K562 (cell line): Measurements from ENCODE around the gene NARF. TPM values are rescaled to one million over a fixed set of nuclear protein-coding genes. Genes with fewer than 3 reads are reported as not detected.

Experiments used
- ATAC-seq: fragments of 200-7000 bp; cut with Tn5 transposase; 3 replicates; pipeline ENCODE4 v1.9.1; 2020; ENCODE audit warnings: moderate library complexity
- BruUV-seq: library from RNA; stranded (reverse); fragments of 400-500 nt; replicated peaks from 2 replicates; lab custom pipeline; 2021; lab: Mats Ljungman, UMichigan
- CTCF ChIA-PET: fragments of 300-600 bp; formaldehyde crosslinking; extraction: SDS; loops from one replicate; lab custom pipeline; 2021; ENCODE audit warnings: low intra/inter-chr PET ratio; lab: Yijun Ruan, JAX
- POLR2A ChIA-PET: fragments of 300-600, 350-650 bp; sonication (Branson Sonifier 250); formaldehyde crosslinking; extraction: SDS; loops from one replicate; lab custom pipeline; 2021; ENCODE audit warnings: antibody characterized with exemption, inconsistent platforms; lab: Yijun Ruan, JAX
- DNase-seq, 4 experiments: peaks; one replicate each; pipeline versions ENCODE4 v3.0.0 to v3.0.0-alpha.2; 2011 to 2018; ENCODE audit warnings: low spot score in 3 of 4, mixed read lengths in 3 of 4; ENCODE audit errors: extremely low read depth in 1 of 4
- FAIRE-seq: peaks from 2 replicates; lab custom pipeline; 2011; peaks lifted over from hg19 to GRCh38; lab: Jason Lieb, UNC
- H2AFZ ChIP-seq: 2 replicates; pipeline ENCODE4 v1.6.0; 2011; ENCODE audit warnings: low read depth, low read length, control low read depth, inconsistent platforms
- H3K27ac ChIP-seq: fragments of 200-600 bp; 3 replicates; pipeline ENCODE4 v1.8.0; 2011; ENCODE audit warnings: low read depth, mild to moderate bottlenecking, control low read depth, inconsistent platforms, low read length, moderate library complexity, mixed read lengths; ENCODE audit errors: extremely low read depth
- H3K27me3 ChIP-seq, 2 experiments: fragments of 300-600 bp in 1 of 2; 2 replicates in 1 of 2; 3 replicates in 1 of 2; pipeline versions ENCODE4 v1.6.0 to v1.8.0; 2011; ENCODE audit warnings: inconsistent platforms in 2 of 2, low read length in 2 of 2, mild to moderate bottlenecking in 1 of 2, mixed read lengths in 1 of 2, moderate library complexity in 1 of 2; ENCODE audit not compliant: control insufficient read depth in 2 of 2, insufficient read depth in 2 of 2
- H3K36me3 ChIP-seq: fragments of 300-600 bp; 3 replicates; pipeline ENCODE4 v1.8.0; 2011; ENCODE audit warnings: mild to moderate bottlenecking, low read length, inconsistent platforms; ENCODE audit not compliant: control insufficient read depth, insufficient read depth
- H3K4me1 ChIP-seq, 2 experiments: fragments of 200-600 bp in 1 of 2; replicated peaks in 1 of 2; 2 replicates in 1 of 2; 3 replicates in 1 of 2; pipeline versions ENCODE4 v1.5.1 to v1.8.0; 2011; ENCODE audit warnings: inconsistent platforms in 2 of 2, low read length in 2 of 2, mild to moderate bottlenecking in 1 of 2, mixed read lengths in 1 of 2, moderate library complexity in 1 of 2; ENCODE audit not compliant: control insufficient read depth in 2 of 2, insufficient read depth in 2 of 2
- H3K4me2 ChIP-seq: 2 replicates; pipeline ENCODE4 v1.6.1; 2011; ENCODE audit warnings: low read length, control low read depth, inconsistent platforms, mixed read lengths; ENCODE audit not compliant: insufficient read depth
- H3K4me3 ChIP-seq: fragments of 200-600 bp; sonication (generic), shearing (Covaris generic); 2 replicates; pipeline ENCODE4 v1.5.1; 2016; ENCODE audit warnings: control low read depth, inconsistent platforms
- H3K79me2 ChIP-seq: fragments of 200-600 bp; 3 replicates; pipeline ENCODE4 v1.8.0; 2011; ENCODE audit warnings: low read length, inconsistent platforms; ENCODE audit not compliant: control insufficient read depth, insufficient read depth
- H3K9ac ChIP-seq, 2 experiments: 2 replicates each; pipeline versions ENCODE4 v1.6.0 to v1.6.1; 2011; ENCODE audit warnings: low read depth in 2 of 2, low read length in 2 of 2, control low read depth in 1 of 2, inconsistent platforms in 1 of 2, mild to moderate bottlenecking in 1 of 2, mixed read lengths in 1 of 2; ENCODE audit not compliant: insufficient read depth in 1 of 2
- H3K9me1 ChIP-seq: one replicate; pipeline ENCODE4 v1.6.0; 2011; ENCODE audit warnings: inconsistent platforms, mild to moderate bottlenecking, low read length, moderate library complexity; ENCODE audit not compliant: control insufficient read depth, insufficient read depth
- H3K9me3 ChIP-seq: replicated peaks from 2 replicates; pipeline ENCODE4 v1.5.1; 2011; ENCODE audit warnings: low read depth, low read length, inconsistent platforms; ENCODE audit not compliant: control insufficient read depth, insufficient read depth
- H4K20me1 ChIP-seq: replicated peaks from 2 replicates; pipeline ENCODE4 v1.6.1; 2011; ENCODE audit warnings: low read length, inconsistent platforms, mixed read lengths; ENCODE audit not compliant: control insufficient read depth, insufficient read depth
- AFF4 ChIP-seq: sonication (generic); formaldehyde crosslinking; IDR thresholded peaks from 2 replicates; pipeline ENCODE4 v1.8.0; 2023; ENCODE audit warnings: mild to moderate bottlenecking, missing genetic modification reagents
- BDP1 ChIP-seq: IDR thresholded peaks from 3 replicates; pipeline ENCODE4 v1.6.1; 2011; ENCODE audit not compliant: insufficient read length, insufficient read depth
- MLLT1 ChIP-seq, 2 experiments: fragments of 450-650 bp; IDR thresholded peaks; 2 replicates each; pipeline ENCODE4 v1.6.1; 2016
- PHB ChIP-seq: fragments of 250-450 bp; sonication (Bioruptor Pico); IDR thresholded peaks from 2 replicates; pipeline ENCODE4 v1.5.0; 2021
- POLR2G ChIP-seq: fragments of 200-400 bp; formaldehyde crosslinking; IDR thresholded peaks from 2 replicates; pipeline ENCODE4 v1.6.1; 2017; ENCODE audit warnings: low read depth, mild to moderate bottlenecking, antibody characterized with exemption, low read length, moderate library complexity
- TSHZ1 ChIP-seq: fragments of 250-450 bp; sonication (Bioruptor Pico); IDR thresholded peaks from 2 replicates; pipeline ENCODE4 v1.4.0; 2020; ENCODE audit warnings: mild to moderate bottlenecking, moderate library complexity
- YY1 ChIP-seq, 3 experiments: IDR thresholded peaks; 2 replicates each; pipeline ENCODE4 v1.6.1; 2011; ENCODE audit warnings: low read length in 2 of 3, mild to moderate bottlenecking in 2 of 3, moderate library complexity in 2 of 3, borderline replicate concordance in 1 of 3, control low read depth in 1 of 3, low read depth in 1 of 3; ENCODE audit not compliant: insufficient read depth in 3 of 3, insufficient replicate concordance in 2 of 3, control insufficient read depth in 1 of 3, insufficient read length in 1 of 3; ENCODE audit errors: extremely low read depth in 1 of 3
- ZNF146 ChIP-seq: IDR thresholded peaks from one replicate; pipeline ENCODE4 v1.6.1; 2018; ENCODE audit warnings: missing compliant biosample characterization; ENCODE audit not compliant: unreplicated experiment
- ZNF395 ChIP-seq: fragments of 200-800 bp; sonication (Bioruptor generic); IDR thresholded peaks from 2 replicates; pipeline ENCODE4 v1.6.1; 2017; ENCODE audit warnings: missing genetic modification characterization, missing compliant biosample characterization
- WGBS: fragments of 100-300 bp; shearing (Covaris generic); methylation state at CpG from one replicate; pipeline ENCODE4 v1.1.6; 2016; ENCODE audit warnings: low coverage, mixed read lengths; ENCODE audit not compliant: insufficient coverage; ENCODE audit errors: missing lambda C conversion rate; 5-methylcytosine and 5-hydroxymethylcytosine counted together
- in situ Hi-C: fragments of 300-500 bp; cut with MboI; formaldehyde crosslinking; loops from 4 replicates; pipeline ENCODE4 v1.15.0; 2018; ENCODE audit warnings: inconsistent platforms, mixed read lengths
- intact Hi-C: fragments of 100-400 bp; cut with micrococcal nuclease; formaldehyde crosslinking; loops from 2 replicates; pipeline ENCODE4 v1.14.2; 2022
- polyA plus RNA-seq, 8 experiments: library from polyadenylated mRNA; depleted of rRNA in 4 of 8; stranded (reverse) in 5 of 8; unstranded in 3 of 8; fragments of >200 nt; fragmentation: Nextera tagmentation in 2 of 8; fragmentation: Illumina TruSeq in 1 of 8; extraction: Ambion mirVana in 2 of 8; extraction: Trizol in 1 of 8; gene quantifications; 2 replicates each; pipeline versions ENCODE4 v1.2.1 to v1.2.3, GENCODE V29; 2011 to 2014; ENCODE audit warnings: inconsistent platforms in 1 of 8, missing spikeins in 1 of 8
- total RNA-seq, 7 experiments: library from RNA; depleted of rRNA in 6 of 7; stranded (reverse); fragments of >200 nt in 6 of 7; fragmentation: Illumina TruSeq in 2 of 7; extraction: Trizol in 2 of 7; gene quantifications; 2 replicates each; pipeline versions ENCODE4 v1.2.1 to v1.2.3, GENCODE V29; 2011 to 2021; ENCODE audit warnings: low replicate concordance in 1 of 7

Gene NARF
- total and polyA plus RNA-seq, 9 of the 15 experiments (the other 6 are each of a cell fraction or from before 2014, with no cell fraction given): 60.4 to 423 (median 132) TPM

- H3K9me3 ChIP-seq: no peaks in the 10 kb centered on the region
- H3K9me1 ChIP-seq: no peaks in the 10 kb centered on the region
- H3K9ac ChIP-seq: peak overlapping the region; percentile 85 to 99
- H3K27ac ChIP-seq: peak overlapping the region; percentile 85; the same call in 2 of the 3 replicates
- ChIA-PET CTCF (no interaction called here), POLR2A (interaction anchor here (1.0 to 1.1 kb wide), 2 partner anchors 8 to 16 kb away, joined by 4 to 6 read pairs; no protein-coding TSS in a partner anchor)
- ATAC-seq (no peak), FAIRE-seq (no peak), DNase-seq (no peak)
- in situ Hi-C loops (no loop called here), intact Hi-C loops (no loop called here)
- peaks cover 14% of the 10 kb centered on the region; the same call in 2 of the 3 replicates for H3K36me3 ChIP-seq
- H3K4me3 ChIP-seq: peak overlapping the region; percentile 93
- H4K20me1 ChIP-seq: no peaks in the 10 kb centered on the region
- H3K4me2 ChIP-seq: peak overlapping the region; percentile 90
- H3K27me3 ChIP-seq: no peaks in the 10 kb centered on the region
- no TSS peak for BruUV-seq
- no peak overlapping the region for H2AFZ ChIP-seq
- H3K79me2 ChIP-seq: peaks cover 27% of the 10 kb centered on the region
- H3K4me1 ChIP-seq: peaks cover 21 to 63% of the 10 kb centered on the region in 2 experiments
- 84% methylated on average over 26 of the region's 30 CpGs for WGBS
- no peak for TF ChIP-seq TSHZ1 (CRISPR knock-in tag)
- TF ChIP-seq AFF4 (CRISPR knock-in tag): no peak
- no peak for TF ChIP-seq ZNF146
- TF ChIP-seq POLR2G: peak; percentile 11; the same call in 1 of the 2 replicates
- peak in 1 of 2 experiments; percentile 58; a peak in 2 of 4 replicates for TF ChIP-seq MLLT1 (IDR thresholded peaks at IDR 0.05)
- TF ChIP-seq PHB: no peak
- no peak for TF ChIP-seq BDP1
- TF ChIP-seq YY1 (IDR thresholded peaks at IDR 0.05; ENCODE audit: borderline replicate concordance in 1 of 3, control insufficient read depth in 1 of 3, extremely low read depth in 1 of 3, insufficient read depth in 3 of 3, insufficient read length in 1 of 3, insufficient replicate concordance in 2 of 3, low read depth in 1 of 3, low read length in 2 of 3): peak in 2 of 3 experiments; percentile 14 to 32
- TF ChIP-seq ZNF395: no peak
Observed at GRCh38 chr17:82449131-82449882, 9.2 kb upstream of the NARF start.
